ENCODE measurements around the gene SHH.
"Not testable (repeated sequence)": the region's sequence is repeated elsewhere in the genome, so short reads cannot be mapped to it uniquely, and the experiment has no call there.

Gene SHH

DNA sequence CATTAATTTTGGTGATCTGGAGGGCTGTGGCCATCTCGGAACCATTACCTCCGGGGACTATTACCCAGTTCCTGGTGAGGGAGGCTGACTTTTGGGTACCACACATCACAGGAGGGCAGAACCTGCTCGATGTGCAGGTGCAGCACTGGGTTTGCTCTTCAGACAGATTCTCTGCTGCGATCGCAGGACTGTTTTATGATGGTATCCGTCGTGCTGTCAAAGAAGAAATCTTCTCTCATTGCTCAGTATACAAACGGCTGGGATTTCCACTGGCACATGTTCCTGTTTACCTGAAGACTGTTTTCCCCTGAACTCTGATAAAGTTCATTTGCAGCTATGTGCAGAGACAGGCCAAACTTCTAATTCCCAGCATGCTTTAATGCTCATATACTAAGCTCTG is 27.2 kb upstream of the SHH start:
- no peak for DNase-seq
- H3K4me2 ChIP-seq (ENCODE audit: low read depth, low read length): no peak overlapping the region
- no peak for TF ChIP-seq EZH2phosphoT487 (IDR thresholded peaks at IDR 0.05; ENCODE audit: low read length)
- TF ChIP-seq, protein P1, sequence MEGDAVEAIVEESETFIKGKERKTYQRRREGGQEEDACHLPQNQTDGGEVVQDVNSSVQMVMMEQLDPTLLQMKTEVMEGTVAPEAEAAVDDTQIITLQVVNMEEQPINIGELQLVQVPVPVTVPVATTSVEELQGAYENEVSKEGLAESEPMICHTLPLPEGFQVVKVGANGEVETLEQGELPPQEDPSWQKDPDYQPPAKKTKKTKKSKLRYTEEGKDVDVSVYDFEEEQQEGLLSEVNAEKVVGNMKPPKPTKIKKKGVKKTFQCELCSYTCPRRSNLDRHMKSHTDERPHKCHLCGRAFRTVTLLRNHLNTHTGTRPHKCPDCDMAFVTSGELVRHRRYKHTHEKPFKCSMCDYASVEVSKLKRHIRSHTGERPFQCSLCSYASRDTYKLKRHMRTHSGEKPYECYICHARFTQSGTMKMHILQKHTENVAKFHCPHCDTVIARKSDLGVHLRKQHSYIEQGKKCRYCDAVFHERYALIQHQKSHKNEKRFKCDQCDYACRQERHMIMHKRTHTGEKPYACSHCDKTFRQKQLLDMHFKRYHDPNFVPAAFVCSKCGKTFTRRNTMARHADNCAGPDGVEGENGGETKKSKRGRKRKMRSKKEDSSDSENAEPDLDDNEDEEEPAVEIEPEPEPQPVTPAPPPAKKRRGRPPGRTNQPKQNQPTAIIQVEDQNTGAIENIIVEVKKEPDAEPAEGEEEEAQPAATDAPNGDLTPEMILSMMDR (IDR thresholded peaks at IDR 0.05; ENCODE audit: low read length): no peak
- TF ChIP-seq EZH2 (optimal IDR thresholded peaks at IDR 0.05; ENCODE audit: low read depth, low read length): no peak

DNA sequence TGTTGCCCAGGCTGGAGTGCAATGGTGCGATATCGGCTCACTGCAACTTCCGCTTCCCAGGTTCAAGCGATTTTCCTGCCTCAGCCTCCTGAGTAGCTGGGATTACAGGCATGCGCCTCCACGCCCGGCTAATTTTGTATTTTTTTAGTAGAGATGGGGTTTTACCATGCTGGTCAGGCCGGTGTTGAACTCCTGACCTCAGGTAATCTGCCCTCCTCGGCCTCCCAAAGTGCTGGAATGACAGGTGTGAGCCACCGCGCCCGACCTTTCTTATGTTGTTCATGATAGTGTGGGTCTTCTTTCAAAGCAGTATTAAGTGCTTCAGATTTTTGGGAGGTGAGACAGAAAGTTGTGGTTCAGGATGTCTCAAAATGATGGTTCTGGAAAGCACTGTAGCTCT is 26.0 kb upstream of the SHH start:
- H3F3A ChIP-seq (ENCODE audit: insufficient read depth, low read length); H3K9ac ChIP-seq (ENCODE audit: low read length); H3K4me3 ChIP-seq (ENCODE audit: low read length); H3K79me2 ChIP-seq (ENCODE audit: low read length); H3K4me1 ChIP-seq (ENCODE audit: low read length); H3K9me3 ChIP-seq (replicated peaks; ENCODE audit: insufficient read depth, low read length); H3K36me3 ChIP-seq (replicated peaks; ENCODE audit: insufficient read depth, low read length); H3K4me2 ChIP-seq (ENCODE audit: low read depth, low read length); H4K20me1 ChIP-seq (ENCODE audit: insufficient read depth, low read length); H3K9me2 ChIP-seq (replicated peaks; ENCODE audit: insufficient read depth, low read length); H2AFZ ChIP-seq (ENCODE audit: low read length); DNase-seq; H3K27ac ChIP-seq (ENCODE audit: low read length): not testable (repeated sequence)
- peaks cover 88% of the 10 kb centered on the region for H3K27me3 ChIP-seq (replicated peaks; ENCODE audit: insufficient read depth, low read length)

More for the DNA sequence above, 27.2 kb upstream of the SHH start:
- Histone ChIP-seq H2AFZ (ENCODE audit: low read length) (no peak overlapping the region), H3K9me2 (replicated peaks; ENCODE audit: insufficient read depth, low read length) (no peaks in the 10 kb centered on the region), H3F3A (ENCODE audit: insufficient read depth, low read length) (no peaks in the 10 kb centered on the region), H3K4me3 (ENCODE audit: low read length) (no peak overlapping the region), H3K79me2 (ENCODE audit: low read length) (no peaks in the 10 kb centered on the region), H3K4me1 (ENCODE audit: low read length) (no peaks in the 10 kb centered on the region), H3K36me3 (replicated peaks; ENCODE audit: insufficient read depth, low read length) (no peaks in the 10 kb centered on the region), H3K9ac (ENCODE audit: low read length) (no peak overlapping the region), H3K27ac (ENCODE audit: low read length) (no peak overlapping the region), H3K9me3 (replicated peaks; ENCODE audit: insufficient read depth, low read length) (no peaks in the 10 kb centered on the region), H3K27me3 (replicated peaks; ENCODE audit: insufficient read depth, low read length) (peaks cover 88% of the 10 kb centered on the region), H4K20me1 (ENCODE audit: insufficient read depth, low read length) (no peaks in the 10 kb centered on the region)

GRCh38 chr7:155837126-155837479 is 24.8 kb upstream of the SHH start:
- Histone ChIP-seq H3K27ac (ENCODE audit: low read length) (no peak overlapping the region), H3K9ac (ENCODE audit: low read length) (no peak overlapping the region), H4K20me1 (ENCODE audit: insufficient read depth, low read length) (no peaks in the 10 kb centered on the region), H2AFZ (ENCODE audit: low read length) (no peak overlapping the region), H3K9me3 (replicated peaks; ENCODE audit: insufficient read depth, low read length) (no peaks in the 10 kb centered on the region), H3K36me3 (replicated peaks; ENCODE audit: insufficient read depth, low read length) (no peaks in the 10 kb centered on the region), H3K79me2 (ENCODE audit: low read length) (no peaks in the 10 kb centered on the region), H3K4me1 (ENCODE audit: low read length) (no peaks in the 10 kb centered on the region), H3K9me2 (replicated peaks; ENCODE audit: insufficient read depth, low read length) (no peaks in the 10 kb centered on the region), H3F3A (ENCODE audit: insufficient read depth, low read length) (no peaks in the 10 kb centered on the region), H3K27me3 (replicated peaks; ENCODE audit: insufficient read depth, low read length) (peaks cover 93% of the 10 kb centered on the region), H3K4me3 (ENCODE audit: low read length) (no peak overlapping the region), H3K4me2 (ENCODE audit: low read depth, low read length) (no peak overlapping the region)
- DNase-seq: no peak
- TF ChIP-seq EZH2 (optimal IDR thresholded peaks at IDR 0.05; ENCODE audit: low read depth, low read length): no peak
- no peak for TF ChIP-seq EZH2phosphoT487 (IDR thresholded peaks at IDR 0.05; ENCODE audit: low read length)
- TF ChIP-seq, protein P1 (IDR thresholded peaks at IDR 0.05; ENCODE audit: low read length): no peak

GRCh38 chr7:155836216-155837125 is 24.2 kb upstream of the SHH start:
- TF ChIP-seq, protein P1 (IDR thresholded peaks at IDR 0.05; ENCODE audit: low read length): no peak
- TF ChIP-seq EZH2phosphoT487 (IDR thresholded peaks at IDR 0.05; ENCODE audit: low read length) (no peak), EZH2 (optimal IDR thresholded peaks at IDR 0.05; ENCODE audit: low read depth, low read length) (no peak)
- Histone ChIP-seq H3K9me3 (replicated peaks; ENCODE audit: insufficient read depth, low read length) (no peaks in the 10 kb centered on the region), H3K4me3 (ENCODE audit: low read length) (no peak overlapping the region), H3K9me2 (replicated peaks; ENCODE audit: insufficient read depth, low read length) (no peaks in the 10 kb centered on the region), H2AFZ (ENCODE audit: low read length) (no peak overlapping the region), H3K27me3 (replicated peaks; ENCODE audit: insufficient read depth, low read length) (peaks cover 95% of the 10 kb centered on the region), H3K27ac (ENCODE audit: low read length) (no peak overlapping the region), H3K79me2 (ENCODE audit: low read length) (no peaks in the 10 kb centered on the region), H3K36me3 (replicated peaks; ENCODE audit: insufficient read depth, low read length) (no peaks in the 10 kb centered on the region), H3K4me1 (ENCODE audit: low read length) (no peaks in the 10 kb centered on the region), H4K20me1 (ENCODE audit: insufficient read depth, low read length) (no peaks in the 10 kb centered on the region), H3K9ac (ENCODE audit: low read length) (no peak overlapping the region), H3F3A (ENCODE audit: insufficient read depth, low read length) (no peaks in the 10 kb centered on the region), H3K4me2 (ENCODE audit: low read depth, low read length) (no peak overlapping the region)
- peak; percentile 4 for DNase-seq

Data from MM.1S (cell line).